NCI-H2107 (cell line): ENCODE data around the gene CNTNAP2.
"Not testable (repeated sequence)": the region's sequence is repeated elsewhere in the genome, so short reads cannot be mapped to it uniquely, and the experiment has no call there.

Source experiments
- DNase-seq: peaks from one replicate; lab custom pipeline; 2025; lab: John Stamatoyannopoulos, UW

CNTNAP2 gene

GRCh38 chr7:146885231-146885630, 768.6 kb downstream of the CNTNAP2 start:
- no peak for DNase-seq

DNA sequence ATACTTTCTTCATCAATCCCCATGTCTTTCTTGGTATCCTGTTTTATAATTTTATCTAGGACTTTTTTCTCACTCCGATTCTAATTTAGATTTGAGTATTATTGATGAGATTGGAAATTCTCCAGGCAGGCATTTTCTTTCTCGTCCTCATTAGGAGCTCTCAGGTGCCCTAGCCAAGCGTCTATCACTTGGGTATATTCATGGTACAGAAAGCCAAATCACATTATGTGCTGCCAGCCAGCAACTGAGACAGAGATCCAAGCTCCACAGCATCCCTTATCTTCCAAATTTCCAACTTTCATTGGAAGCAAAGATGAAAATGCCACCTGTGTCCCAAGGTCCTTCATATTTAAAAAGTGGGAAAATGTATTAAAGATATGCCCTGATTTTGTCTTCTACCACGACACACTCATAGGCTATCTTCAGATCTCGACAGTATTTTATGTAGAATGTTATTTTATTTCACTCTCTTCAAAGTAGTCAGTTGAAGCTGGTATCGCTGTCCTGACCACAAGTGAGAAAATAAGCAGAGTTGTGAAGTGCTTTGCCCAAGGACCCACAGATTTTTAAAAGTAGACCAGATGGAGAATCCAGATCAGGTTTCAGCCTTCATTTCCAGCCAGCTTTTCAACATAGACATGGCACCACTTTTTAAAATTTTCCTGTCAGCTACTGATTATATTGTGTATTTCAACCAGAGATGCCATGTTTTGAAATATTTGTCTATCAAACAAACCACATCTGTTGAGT, 773.4 kb downstream of the CNTNAP2 start:
- DNase-seq = no peak

- no peak for DNase-seq
These were observed 775.5 kb downstream of the CNTNAP2 start for GRCh38 chr7:146892151-146892550.

DNA sequence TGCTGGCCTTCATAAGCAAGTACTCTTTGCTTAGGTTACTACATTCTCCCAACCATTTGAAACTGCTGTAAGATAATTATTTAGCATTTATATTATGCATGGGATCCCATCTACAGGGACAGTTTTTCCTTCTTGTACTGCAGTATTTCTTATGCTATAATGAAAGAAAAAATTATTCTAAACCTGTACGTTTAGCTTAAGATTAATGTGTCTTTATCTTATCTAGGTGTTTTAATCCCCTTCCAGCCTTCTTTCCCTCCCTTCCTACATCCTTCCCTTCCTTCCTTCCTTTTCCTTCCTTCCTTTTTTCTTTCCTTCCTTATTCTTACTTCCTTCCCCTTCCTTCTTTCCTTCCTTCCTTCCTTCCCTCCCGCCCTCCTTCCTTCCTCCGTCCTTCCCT, 778.3 kb downstream of the CNTNAP2 start:
- DNase-seq = no peak

GRCh38 chr7:146902266-146902665, 785.7 kb downstream of the CNTNAP2 start:
- no peak for DNase-seq

DNA sequence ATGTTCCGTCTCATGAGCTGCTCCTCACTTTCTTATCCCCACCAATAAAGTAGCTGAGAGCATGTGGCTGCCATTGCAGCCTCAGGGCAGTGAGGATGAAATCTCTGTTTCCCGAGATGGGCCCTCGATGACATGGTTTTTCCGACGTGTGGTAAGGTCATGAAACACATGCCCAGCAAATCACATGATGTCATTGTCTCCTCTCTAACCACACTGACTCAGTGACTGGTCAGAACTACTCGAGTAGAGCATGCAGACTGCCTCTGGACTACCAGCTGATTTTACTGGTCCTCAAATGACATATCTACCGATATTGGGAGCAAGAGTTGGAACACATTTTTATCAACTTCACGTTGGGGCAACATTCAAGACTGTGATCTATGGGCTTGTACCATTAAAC, 786.1 kb downstream of the CNTNAP2 start:
- DNase-seq = no peak

- DNase-seq = not testable (repeated sequence)
These were observed 789.1 kb downstream of the CNTNAP2 start for GRCh38 chr7:146905746-146906145.

GRCh38 chr7:146922782-146923181, 806.2 kb downstream of the CNTNAP2 start:
- no peak for DNase-seq

DNA sequence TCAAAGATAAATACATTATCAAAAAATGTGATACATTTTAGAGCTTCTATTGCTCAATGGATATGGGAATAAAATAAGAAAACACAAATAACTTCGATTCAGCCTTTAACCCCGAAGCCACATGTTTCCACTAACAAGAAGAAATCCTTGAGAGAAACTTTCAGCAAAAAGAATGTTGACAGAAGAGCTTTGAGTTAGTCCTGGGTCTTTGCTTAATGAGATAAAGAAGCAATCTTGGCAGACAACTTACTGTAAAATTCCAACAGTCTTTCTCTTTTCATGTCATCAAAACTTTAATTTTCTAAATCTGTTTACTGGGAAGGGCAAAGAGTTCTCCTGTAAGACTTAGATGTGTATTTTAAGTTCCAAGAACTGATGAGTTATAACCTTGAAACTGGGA, 810.2 kb downstream of the CNTNAP2 start:
- DNase-seq = no peak

DNA sequence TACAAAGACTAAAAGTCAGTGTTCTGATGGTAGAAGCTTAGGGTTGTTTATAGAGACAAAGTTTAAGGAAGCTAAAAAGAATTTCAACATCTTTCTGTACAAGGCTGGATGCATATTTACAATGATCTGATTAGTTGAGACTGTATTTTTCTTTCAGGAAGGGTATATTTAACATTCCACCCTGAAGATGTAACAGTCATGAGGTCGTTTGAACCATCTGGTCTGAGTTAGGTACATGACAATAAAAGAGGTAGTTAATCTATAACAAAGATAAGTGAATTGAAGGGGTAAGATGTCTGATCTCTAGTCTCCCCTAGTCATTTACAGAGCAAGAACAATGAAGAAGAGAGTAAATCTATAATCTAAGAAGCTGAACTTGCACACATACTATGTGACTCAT, 821.2 kb downstream of the CNTNAP2 start:
- DNase-seq = no peak

GRCh38 chr7:146943483-146943882, 826.9 kb downstream of the CNTNAP2 start:
- DNase-seq = no peak

GRCh38 chr7:146948703-146949102, 832.1 kb downstream of the CNTNAP2 start:
- no peak for DNase-seq

DNA sequence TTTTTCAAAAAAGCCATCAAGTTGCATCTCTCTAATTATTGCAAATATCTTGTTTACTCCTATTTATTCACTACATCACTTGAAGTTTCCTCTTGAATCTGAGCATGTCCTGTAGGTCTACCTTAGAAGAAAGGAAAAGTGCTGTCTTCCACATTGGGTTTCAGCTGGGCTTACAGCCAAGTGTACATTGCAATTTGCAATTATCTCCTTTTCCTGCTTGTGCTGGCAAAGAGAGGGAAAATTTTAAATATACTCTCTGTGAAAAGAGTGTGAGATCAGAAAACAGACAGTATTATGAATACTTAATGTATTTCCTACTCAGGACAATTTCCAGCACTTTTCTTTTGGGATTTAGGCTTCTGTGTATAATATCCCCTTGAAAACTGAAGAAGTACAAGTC, 839.7 kb downstream of the CNTNAP2 start:
- DNase-seq = no peak

GRCh38 chr7:146956853-146957252, 840.3 kb downstream of the CNTNAP2 start:
- DNase-seq = no peak

- DNase-seq = no peak
These were observed 844.3 kb downstream of the CNTNAP2 start for GRCh38 chr7:146960773-146961391.

- DNase-seq = no peak
These were observed 845.0 kb downstream of the CNTNAP2 start for GRCh38 chr7:146961617-146962016.

GRCh38 chr7:146966274-146966673, 849.7 kb downstream of the CNTNAP2 start:
- no peak for DNase-seq

GRCh38 chr7:146982482-146982881, 865.9 kb downstream of the CNTNAP2 start:
- no peak for DNase-seq

DNA sequence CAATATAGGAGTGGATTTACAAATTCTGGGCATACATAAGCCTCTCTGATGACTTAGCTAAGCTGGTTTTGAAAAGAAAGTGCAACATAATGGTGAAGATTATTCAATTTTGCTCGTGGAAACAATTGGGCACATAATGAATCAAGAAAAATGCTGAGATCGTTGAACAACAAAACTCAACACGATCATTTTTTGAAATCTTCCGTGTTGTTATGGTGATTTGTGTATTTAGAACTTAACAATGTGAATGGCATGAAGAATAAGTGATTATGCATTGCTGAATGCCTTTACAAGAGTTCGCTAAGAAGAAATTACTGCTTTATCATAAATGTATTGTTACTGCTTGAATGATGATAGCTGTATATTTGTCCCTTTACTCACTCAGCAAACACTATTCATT, 875.0 kb downstream of the CNTNAP2 start:
- DNase-seq = no peak

DNA sequence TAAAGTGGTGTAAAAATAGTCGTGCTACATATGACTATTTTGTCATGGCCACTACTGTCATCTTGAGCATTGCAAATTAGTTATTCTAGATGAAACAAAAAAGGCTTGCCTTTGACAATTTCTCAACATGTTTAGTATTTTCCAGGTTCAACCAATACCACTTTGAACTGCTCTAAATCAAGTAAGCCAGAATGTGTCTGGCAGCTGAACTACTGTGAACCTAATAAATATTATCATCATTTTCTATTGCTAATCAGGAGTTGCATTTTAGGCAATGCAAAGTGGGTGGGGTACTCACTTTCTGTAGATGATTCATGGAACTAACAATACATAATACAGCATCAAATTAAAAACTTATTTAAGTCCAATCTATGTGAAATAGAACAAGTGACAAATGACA, 877.2 kb downstream of the CNTNAP2 start:
- no peak for DNase-seq

DNA sequence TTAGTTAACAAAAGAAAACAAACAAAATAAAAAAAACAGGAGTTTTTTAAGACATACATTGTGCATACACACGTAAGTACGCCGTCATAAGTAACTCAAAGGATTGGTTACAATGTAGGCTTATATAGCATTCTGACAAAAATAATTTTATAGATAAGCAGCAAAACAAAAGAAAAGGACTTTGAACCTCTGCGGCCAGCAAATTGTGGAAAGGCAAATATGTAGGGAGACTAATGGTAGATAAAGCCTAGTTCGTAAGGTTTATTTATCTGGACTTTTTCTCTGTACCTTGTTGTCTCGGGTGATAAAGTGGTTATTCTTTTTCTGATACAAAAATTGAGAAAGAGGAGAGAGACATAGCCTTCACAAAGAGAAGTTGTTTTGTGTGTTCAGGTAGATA, 891.9 kb downstream of the CNTNAP2 start:
- DNase-seq = no peak

GRCh38 chr7:147012666-147013065, 896.1 kb downstream of the CNTNAP2 start:
- no peak for DNase-seq

DNA sequence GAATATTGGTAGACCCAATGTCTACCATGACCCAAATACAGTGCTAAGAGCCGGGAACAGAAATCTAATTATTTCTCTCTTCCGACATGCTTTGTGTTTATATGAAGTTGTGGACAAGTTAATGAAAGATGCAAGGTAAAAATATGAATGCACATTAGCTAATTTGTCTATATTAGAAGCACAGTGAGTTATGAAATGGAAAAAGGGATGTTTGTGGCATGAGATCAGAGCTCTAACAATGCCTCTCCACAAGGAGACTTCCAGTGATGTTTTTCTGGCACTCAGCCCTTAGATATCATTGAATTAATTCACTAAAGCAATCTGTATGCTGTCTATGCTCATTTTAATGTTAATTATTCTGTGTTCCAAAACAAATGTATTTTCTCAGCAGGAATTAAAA, 897.2 kb downstream of the CNTNAP2 start:
- DNase-seq = no peak
